Fibroblast of lung (primary cell): Measurements from ENCODE around the gene PIK3IP1.

Experiments
- EZH2 ChIP-seq: IDR thresholded peaks from 2 replicates; pipeline ENCODE4 v1.5.1; 2012; ENCODE audit warnings: low read length, control low read depth, mild to moderate bottlenecking; ENCODE audit errors: missing control alignments
- TF ChIP-seq, protein P1 (sequence below), 2 donors: IDR thresholded peaks in 1 of 2; conservative IDR thresholded peaks in 1 of 2; 1 replicate in 1 of 2; 2 replicates in 1 of 2; pipeline ENCODE4 v1.5.1; 2011 to 2012; ENCODE audit warnings: low read length in 2 of 2, control low read depth in 1 of 2, inconsistent platforms in 1 of 2, low read depth in 1 of 2, mild to moderate bottlenecking in 1 of 2

DNA sequence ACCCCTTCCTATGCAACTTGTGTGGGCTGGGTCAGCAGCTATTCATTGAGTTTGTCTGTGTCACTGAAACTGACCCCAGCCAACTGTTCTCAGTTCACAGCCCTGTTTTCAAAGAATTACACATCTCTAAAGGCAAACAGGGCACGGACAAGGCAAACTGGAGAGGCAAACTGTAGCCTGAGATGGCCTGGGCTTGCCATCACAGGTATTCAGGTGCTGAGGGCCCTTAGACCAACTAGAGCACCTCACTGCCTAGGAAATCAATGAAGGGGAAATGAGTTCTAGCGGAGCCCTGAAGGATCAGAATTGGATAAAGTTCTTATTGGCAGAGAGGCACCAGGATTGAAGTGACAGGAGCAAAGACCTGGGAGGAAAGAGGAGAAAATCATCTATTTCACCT, 24.0 kb downstream of the PIK3IP1 start:
- TF ChIP-seq EZH2, result no peak
- TF ChIP-seq, protein P1, sequence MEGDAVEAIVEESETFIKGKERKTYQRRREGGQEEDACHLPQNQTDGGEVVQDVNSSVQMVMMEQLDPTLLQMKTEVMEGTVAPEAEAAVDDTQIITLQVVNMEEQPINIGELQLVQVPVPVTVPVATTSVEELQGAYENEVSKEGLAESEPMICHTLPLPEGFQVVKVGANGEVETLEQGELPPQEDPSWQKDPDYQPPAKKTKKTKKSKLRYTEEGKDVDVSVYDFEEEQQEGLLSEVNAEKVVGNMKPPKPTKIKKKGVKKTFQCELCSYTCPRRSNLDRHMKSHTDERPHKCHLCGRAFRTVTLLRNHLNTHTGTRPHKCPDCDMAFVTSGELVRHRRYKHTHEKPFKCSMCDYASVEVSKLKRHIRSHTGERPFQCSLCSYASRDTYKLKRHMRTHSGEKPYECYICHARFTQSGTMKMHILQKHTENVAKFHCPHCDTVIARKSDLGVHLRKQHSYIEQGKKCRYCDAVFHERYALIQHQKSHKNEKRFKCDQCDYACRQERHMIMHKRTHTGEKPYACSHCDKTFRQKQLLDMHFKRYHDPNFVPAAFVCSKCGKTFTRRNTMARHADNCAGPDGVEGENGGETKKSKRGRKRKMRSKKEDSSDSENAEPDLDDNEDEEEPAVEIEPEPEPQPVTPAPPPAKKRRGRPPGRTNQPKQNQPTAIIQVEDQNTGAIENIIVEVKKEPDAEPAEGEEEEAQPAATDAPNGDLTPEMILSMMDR (conservative IDR thresholded peaks at IDR 0.05 in 1 of 2, IDR thresholded peaks at IDR 0.05 in 1 of 2; ENCODE audit: low read depth in 1 of 2, low read length in 2 of 2), result no peak
